ENCODE measurements around the gene AZU1.

DNA sequence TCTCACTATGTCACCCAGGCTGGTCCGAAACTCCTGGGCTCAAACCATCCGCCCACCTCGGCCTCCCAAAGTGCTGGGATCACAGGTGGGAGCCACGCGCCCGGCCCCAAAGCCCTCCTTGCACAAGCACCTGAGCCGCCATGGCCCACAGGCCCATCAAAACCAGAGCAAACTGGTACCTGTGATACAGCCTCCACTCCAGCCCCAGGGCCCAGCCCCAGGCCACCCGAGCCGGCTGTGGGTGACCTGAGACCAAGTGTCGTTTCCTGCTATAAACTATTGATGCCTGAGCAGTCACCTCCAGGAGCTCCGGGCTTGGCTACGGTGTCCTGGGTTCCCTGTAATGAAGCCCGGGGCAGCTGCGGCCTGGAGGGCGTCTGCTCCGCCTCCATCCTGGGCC, 40.1 kb upstream of the AZU1 start:
- TF ChIP-seq, protein P1, sequence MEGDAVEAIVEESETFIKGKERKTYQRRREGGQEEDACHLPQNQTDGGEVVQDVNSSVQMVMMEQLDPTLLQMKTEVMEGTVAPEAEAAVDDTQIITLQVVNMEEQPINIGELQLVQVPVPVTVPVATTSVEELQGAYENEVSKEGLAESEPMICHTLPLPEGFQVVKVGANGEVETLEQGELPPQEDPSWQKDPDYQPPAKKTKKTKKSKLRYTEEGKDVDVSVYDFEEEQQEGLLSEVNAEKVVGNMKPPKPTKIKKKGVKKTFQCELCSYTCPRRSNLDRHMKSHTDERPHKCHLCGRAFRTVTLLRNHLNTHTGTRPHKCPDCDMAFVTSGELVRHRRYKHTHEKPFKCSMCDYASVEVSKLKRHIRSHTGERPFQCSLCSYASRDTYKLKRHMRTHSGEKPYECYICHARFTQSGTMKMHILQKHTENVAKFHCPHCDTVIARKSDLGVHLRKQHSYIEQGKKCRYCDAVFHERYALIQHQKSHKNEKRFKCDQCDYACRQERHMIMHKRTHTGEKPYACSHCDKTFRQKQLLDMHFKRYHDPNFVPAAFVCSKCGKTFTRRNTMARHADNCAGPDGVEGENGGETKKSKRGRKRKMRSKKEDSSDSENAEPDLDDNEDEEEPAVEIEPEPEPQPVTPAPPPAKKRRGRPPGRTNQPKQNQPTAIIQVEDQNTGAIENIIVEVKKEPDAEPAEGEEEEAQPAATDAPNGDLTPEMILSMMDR (IDR thresholded peaks at IDR 0.05; ENCODE audit: insufficient read depth, low read length, poor library complexity, severe bottlenecking): no peak
- TF ChIP-seq EZH2phosphoT487 (conservative IDR thresholded peaks at IDR 0.05; ENCODE audit: low read length): no peak
